Liver (tissue), 9 donors: Measurements from ENCODE around the gene PPHLN1. TPM values are rescaled to one million over a fixed set of nuclear protein-coding genes. Genes with fewer than 3 reads are reported as not detected.
A peak's percentile ranks its signal among the peaks of the same experiment; 100 is the strongest.
"Not testable (repeated sequence)": the region's sequence is repeated elsewhere in the genome, so short reads cannot be mapped to it uniquely, and the experiment has no call there.

Experiments
- DNase-seq: peaks from one replicate; pipeline ENCODE4 v3.0.0-alpha.2; 2017; ENCODE audit warnings: low spot score
- H3K27ac ChIP-seq, 2 donors: one replicate each; pipeline ENCODE4 v1.7.0; 2013; ENCODE audit warnings: inconsistent platforms in 2 of 2, low read length in 2 of 2, control low read depth in 1 of 2, low read depth in 1 of 2, mild to moderate bottlenecking in 1 of 2
- H3K27me3 ChIP-seq, 4 donors: one replicate each; pipeline versions ENCODE4 v1.6.1 to v1.7.0; 2013; ENCODE audit warnings: low read length in 3 of 4, inconsistent platforms in 1 of 4, mild to moderate bottlenecking in 1 of 4, moderate library complexity in 1 of 4; ENCODE audit not compliant: control insufficient read depth in 4 of 4, insufficient read depth in 4 of 4
- H3K36me3 ChIP-seq, 4 donors: one replicate each; pipeline versions ENCODE4 v1.6.1 to v1.7.0; 2013; ENCODE audit warnings: low read length in 3 of 4, mild to moderate bottlenecking in 3 of 4, low read depth in 1 of 4, moderate library complexity in 1 of 4; ENCODE audit not compliant: control insufficient read depth in 4 of 4, insufficient read depth in 3 of 4
- H3K4me1 ChIP-seq, 4 donors: one replicate each; pipeline versions ENCODE4 v1.6.1 to v1.7.0; 2013; ENCODE audit warnings: low read length in 3 of 4, mild to moderate bottlenecking in 3 of 4, moderate library complexity in 1 of 4; ENCODE audit not compliant: control insufficient read depth in 4 of 4, insufficient read depth in 4 of 4
- H3K4me3 ChIP-seq, 3 donors: one replicate each; pipeline versions ENCODE4 v1.6.1 to v1.7.0; 2013; ENCODE audit warnings: low read length in 3 of 3, control low read depth in 1 of 3, low read depth in 1 of 3, mild to moderate bottlenecking in 1 of 3
- H3K9ac ChIP-seq, 2 donors: one replicate each; pipeline ENCODE4 v1.7.0; 2013; ENCODE audit warnings: low read length in 2 of 2, mild to moderate bottlenecking in 2 of 2, moderate library complexity in 2 of 2, control low read depth in 1 of 2, low read depth in 1 of 2
- H3K9me3 ChIP-seq, 4 donors: one replicate each; pipeline versions ENCODE4 v1.6.1 to v1.7.0; 2013; ENCODE audit warnings: low read length in 3 of 4; ENCODE audit not compliant: control insufficient read depth in 4 of 4
- FOXA2 ChIP-seq: IDR thresholded peaks from 2 replicates; pipeline ENCODE4 v1.6.1; 2016; ENCODE audit warnings: antibody characterized with exemption
- GABPA ChIP-seq, 2 donors: IDR thresholded peaks in 1 of 2; conservative IDR thresholded peaks in 1 of 2; 2 replicates each; pipeline ENCODE4 v1.6.1; 2016; ENCODE audit warnings: antibody characterized with exemption in 2 of 2, mild to moderate bottlenecking in 1 of 2, moderate library complexity in 1 of 2
- HNF4A ChIP-seq, 2 donors: conservative IDR thresholded peaks; 2 replicates each; pipeline ENCODE4 v1.6.1; 2016; ENCODE audit warnings: antibody characterized with exemption in 2 of 2, mild to moderate bottlenecking in 2 of 2
- RAD21 ChIP-seq, 2 donors: IDR thresholded peaks; 2 replicates each; pipeline ENCODE4 v1.6.1; 2016; ENCODE audit warnings: antibody characterized with exemption in 2 of 2, mild to moderate bottlenecking in 2 of 2
- TAF1 ChIP-seq: conservative IDR thresholded peaks from 2 replicates; pipeline ENCODE4 v1.6.1; 2016; ENCODE audit warnings: antibody characterized with exemption, mild to moderate bottlenecking
- ZBTB33 ChIP-seq: IDR thresholded peaks from 2 replicates; pipeline ENCODE4 v1.6.1; 2016; ENCODE audit warnings: antibody characterized with exemption
- WGBS: extraction: QIAGEN DNeasy Blood & Tissue Kit; methylation state at CpG from one replicate; pipeline ENCODE4 v1.1.7; 2013; 5-methylcytosine and 5-hydroxymethylcytosine counted together
- polyA plus RNA-seq, 2 donors: library from polyadenylated mRNA; stranded (reverse) in 1 of 2; unstranded in 1 of 2; fragments of 200-250 nt in 1 of 2; fragments of >200 nt in 1 of 2; fragmentation: Nextera tagmentation in 1 of 2; extraction: Ambion mirVana in 1 of 2; gene quantifications; one replicate each; pipeline versions ENCODE4 v1.2.1 to v1.2.3, GENCODE V29; 2013 to 2015
- total RNA-seq, 2 donors: library from RNA; depleted of rRNA; stranded (reverse); fragments of >200 nt; gene quantifications; one replicate each; pipeline ENCODE4 v1.2.3, GENCODE V29; 2014
- TF ChIP-seq, protein P1 (sequence below): IDR thresholded peaks from 2 replicates; pipeline ENCODE4 v1.6.1; 2016; ENCODE audit warnings: antibody characterized with exemption
- TF ChIP-seq, protein P2 (sequence below): fragments of 150-350 bp; IDR thresholded peaks from 2 replicates; pipeline ENCODE4 v1.5.1; 2017; ENCODE audit warnings: improper control_type of control experiment, low read depth, low read length; ENCODE audit not compliant: missing input control
- donor health status: healthy.
- donor health status: healthy.
- donor health status: healthy.
- donor health status: healthy.
- donor health status: healthy.

PPHLN1 gene
- total and polyA plus RNA-seq, 4 donors = 11.6 to 40.3 (median 27.7) TPM

DNA sequence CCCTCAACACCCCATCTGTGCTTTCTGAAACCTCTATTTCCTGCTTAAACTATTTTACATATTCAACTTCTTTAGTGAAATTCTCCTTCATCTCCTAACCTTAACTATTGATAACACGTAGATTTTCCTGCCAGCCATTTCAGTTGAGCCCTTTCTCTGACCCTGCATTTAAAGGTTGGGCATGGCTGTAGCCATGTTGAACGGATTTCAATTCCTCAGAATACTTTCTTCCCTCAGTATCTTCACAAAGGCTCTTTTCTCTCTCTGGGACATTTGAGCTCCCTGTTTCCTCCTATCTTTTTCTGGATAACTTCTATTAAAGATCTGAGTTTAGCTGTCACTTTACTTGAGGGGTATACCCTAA is 1.2 kb downstream of the PPHLN1 start:
- Histone ChIP-seq H3K27ac (no peak overlapping the region), H3K9ac (peak overlapping the region in 1 of 2 donors; percentile 87), H3K4me1 (peaks cover 8 to 33% (median 21%) of the 10 kb centered on the region in 4 donors), H3K4me3 (peak overlapping the region in 2 of 3 donors; percentile 96 to 97), H3K9me3 (no peaks in the 10 kb centered on the region), H3K27me3 (no peaks in the 10 kb centered on the region), H3K36me3 (peaks cover 0 to 3% (median 3%) of the 10 kb centered on the region in 4 donors)
- no peak for DNase-seq
- 74% methylated on average over 2 of the region's 2 CpGs for WGBS
- TF ChIP-seq GABPA (IDR thresholded peaks at IDR 0.05 in 1 of 2, conservative IDR thresholded peaks at IDR 0.05 in 1 of 2) (no peak), ZBTB33 (no peak)

DNA sequence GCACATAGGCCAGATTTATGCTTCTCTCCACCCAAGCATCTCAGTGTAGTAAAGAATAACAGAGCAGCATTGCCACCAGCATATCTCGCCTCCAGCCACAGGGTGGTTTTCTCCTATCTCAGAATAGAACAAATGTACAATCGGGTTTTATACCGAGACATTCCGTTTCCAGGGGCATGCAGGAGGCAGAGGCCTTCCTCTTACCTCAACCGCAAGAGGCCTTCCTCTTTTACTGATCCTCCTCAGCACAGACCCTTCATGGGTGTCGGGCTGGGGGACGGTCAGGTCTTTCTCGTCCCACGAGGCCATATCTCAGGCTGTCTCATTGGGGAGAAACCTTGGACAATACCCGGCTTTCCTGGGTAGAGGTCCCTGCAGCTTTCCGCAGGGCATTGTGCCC is 4.1 kb downstream of the PPHLN1 start:
- DNase-seq, H3K9me3 ChIP-seq, H3K9ac ChIP-seq, H3K4me3 ChIP-seq, H3K27ac ChIP-seq, H3K27me3 ChIP-seq, H3K36me3 ChIP-seq: not testable (repeated sequence)
- H3K4me1 ChIP-seq = peaks cover 8 to 28% (median 15%) of the 10 kb centered on the region in 4 donors
- 87% methylated on average over 11 of the region's 11 CpGs for WGBS

DNA sequence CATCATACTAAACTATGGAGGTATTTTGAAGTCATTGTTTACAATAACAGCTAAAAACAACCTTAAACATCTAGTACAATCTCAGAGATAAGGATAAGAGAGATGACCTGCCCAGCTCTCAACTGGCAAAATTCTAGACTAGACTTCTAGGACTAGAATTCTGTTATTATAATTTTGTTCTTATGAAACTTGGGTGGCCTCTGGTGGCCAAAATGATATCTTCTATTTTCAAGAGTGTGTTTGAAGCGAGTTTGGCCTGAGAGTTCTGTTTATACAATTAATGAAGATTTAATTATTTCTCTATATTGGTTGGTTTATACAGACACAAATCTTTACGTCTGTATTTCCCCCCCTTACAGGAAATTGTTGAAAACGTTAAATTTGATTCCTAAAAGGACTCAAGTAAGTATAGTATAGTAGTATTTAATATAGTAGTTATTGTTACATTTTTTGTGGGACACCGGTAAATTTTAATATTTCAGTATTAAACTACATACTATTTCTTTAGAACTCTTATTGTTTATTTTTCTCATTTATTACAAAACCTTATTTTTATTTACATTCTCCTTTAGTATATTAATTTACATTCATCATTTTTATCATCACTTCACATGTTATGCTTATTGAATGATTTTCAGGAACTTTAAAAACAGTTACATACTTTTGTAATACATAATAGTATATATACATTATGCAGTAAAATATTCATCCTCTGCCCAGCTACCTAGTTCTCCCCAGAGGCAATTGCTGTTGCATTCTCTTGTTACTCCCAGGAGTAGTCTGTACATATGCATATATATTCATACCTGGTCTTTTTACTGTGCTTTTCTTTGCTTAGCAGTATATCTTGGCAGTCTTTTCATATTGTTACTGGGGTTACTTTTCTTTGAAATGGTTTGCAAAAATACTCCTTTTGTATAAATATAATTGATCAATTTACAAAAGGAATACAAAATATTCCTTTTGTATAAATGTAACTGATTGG is 6.6 kb downstream of the PPHLN1 start:
- TF ChIP-seq, protein P1, sequence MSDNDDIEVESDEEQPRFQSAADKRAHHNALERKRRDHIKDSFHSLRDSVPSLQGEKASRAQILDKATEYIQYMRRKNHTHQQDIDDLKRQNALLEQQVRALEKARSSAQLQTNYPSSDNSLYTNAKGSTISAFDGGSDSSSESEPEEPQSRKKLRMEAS = no peak
- TF ChIP-seq TAF1 (no peak), FOXA2 (no peak), HNF4A (conservative IDR thresholded peaks at IDR 0.05) (no peak), RAD21 (IDR thresholded peaks at IDR 0.05) (peak; percentile 84 to 86)
- TF ChIP-seq, protein P2, sequence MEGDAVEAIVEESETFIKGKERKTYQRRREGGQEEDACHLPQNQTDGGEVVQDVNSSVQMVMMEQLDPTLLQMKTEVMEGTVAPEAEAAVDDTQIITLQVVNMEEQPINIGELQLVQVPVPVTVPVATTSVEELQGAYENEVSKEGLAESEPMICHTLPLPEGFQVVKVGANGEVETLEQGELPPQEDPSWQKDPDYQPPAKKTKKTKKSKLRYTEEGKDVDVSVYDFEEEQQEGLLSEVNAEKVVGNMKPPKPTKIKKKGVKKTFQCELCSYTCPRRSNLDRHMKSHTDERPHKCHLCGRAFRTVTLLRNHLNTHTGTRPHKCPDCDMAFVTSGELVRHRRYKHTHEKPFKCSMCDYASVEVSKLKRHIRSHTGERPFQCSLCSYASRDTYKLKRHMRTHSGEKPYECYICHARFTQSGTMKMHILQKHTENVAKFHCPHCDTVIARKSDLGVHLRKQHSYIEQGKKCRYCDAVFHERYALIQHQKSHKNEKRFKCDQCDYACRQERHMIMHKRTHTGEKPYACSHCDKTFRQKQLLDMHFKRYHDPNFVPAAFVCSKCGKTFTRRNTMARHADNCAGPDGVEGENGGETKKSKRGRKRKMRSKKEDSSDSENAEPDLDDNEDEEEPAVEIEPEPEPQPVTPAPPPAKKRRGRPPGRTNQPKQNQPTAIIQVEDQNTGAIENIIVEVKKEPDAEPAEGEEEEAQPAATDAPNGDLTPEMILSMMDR = peak; percentile 61
- 36% methylated on average over 4 of the region's 4 CpGs for WGBS
- no peak overlapping the region for H3K27ac ChIP-seq
- peaks cover 0 to 10% (median 4%) of the 10 kb centered on the region in 4 donors for H3K36me3 ChIP-seq
- no peak overlapping the region for H3K9ac ChIP-seq
- peaks cover 2 to 9% (median 5%) of the 10 kb centered on the region in 4 donors for H3K4me1 ChIP-seq
- no peaks in the 10 kb centered on the region for H3K9me3 ChIP-seq
- no peak for DNase-seq
- no peaks in the 10 kb centered on the region for H3K27me3 ChIP-seq
- H3K4me3 ChIP-seq = no peak overlapping the region
